GM21786 (cell line): ENCODE measurements around the gene PHTF2.
A peak's percentile ranks its signal among the peaks of the same experiment; 100 is the strongest.
"Not testable (repeated sequence)": the region's sequence is repeated elsewhere in the genome, so short reads cannot be mapped to it uniquely, and the experiment has no call there.

ENCODE experiments used
- ATAC-seq: cut with Tn5 transposase; IDR thresholded peaks from one replicate; pipeline ENCODE4 v1.9.1; 2021; ENCODE audit not compliant: unreplicated experiment

PHTF2 gene

DNA sequence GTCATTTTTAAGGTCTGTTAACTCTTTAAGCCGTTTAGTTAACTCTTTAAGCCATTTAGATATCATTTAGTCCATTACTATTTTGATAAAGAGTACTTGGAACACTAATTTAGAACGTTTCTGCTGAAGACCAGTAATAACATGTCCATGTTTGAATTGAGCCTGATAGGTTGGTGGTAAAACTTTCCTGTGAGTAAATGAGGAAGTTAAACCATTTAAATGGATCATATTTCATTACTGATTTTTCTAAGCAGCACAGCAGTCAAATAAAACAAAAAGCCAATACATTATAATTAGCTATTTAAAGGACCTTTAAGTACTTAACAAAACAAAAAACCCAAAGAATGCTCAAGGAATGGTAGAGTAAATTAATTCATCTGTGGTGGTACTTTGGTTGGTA, 29.4 kb downstream of the PHTF2 start:
- no peak for ATAC-seq

DNA sequence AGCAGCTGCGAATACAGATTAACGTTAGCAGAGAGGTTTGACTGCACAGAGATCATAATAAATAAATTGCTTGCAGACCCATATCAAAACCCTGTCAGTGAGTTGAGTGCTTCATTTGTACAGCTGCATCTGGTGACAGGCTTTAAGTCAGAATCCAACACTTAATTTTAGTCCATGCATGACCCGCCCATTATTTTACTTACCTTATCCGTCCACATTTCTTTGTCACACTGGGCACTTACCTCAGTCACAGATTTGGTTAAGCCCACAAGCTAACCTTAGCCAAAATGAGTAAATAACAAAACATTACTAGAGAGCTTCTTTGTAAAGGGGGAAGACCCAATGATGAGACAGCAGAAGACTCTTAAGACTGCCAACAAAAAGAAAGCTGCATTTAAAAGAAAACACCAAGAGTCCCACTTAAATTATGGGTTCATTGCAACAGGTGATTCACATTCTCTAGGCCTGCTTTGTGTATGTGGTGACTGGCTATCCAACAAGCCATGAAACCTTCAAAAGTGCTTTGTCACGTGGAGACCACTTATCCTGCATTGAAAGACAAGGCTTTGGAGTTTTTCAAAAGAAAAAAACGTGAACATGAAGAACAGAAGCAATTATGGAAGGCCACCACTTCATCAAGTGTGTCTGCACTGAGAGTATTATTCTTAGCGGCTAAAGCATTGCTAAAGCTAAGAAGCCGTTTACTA, 32.2 kb downstream of the PHTF2 start:
- no peak for ATAC-seq

DNA sequence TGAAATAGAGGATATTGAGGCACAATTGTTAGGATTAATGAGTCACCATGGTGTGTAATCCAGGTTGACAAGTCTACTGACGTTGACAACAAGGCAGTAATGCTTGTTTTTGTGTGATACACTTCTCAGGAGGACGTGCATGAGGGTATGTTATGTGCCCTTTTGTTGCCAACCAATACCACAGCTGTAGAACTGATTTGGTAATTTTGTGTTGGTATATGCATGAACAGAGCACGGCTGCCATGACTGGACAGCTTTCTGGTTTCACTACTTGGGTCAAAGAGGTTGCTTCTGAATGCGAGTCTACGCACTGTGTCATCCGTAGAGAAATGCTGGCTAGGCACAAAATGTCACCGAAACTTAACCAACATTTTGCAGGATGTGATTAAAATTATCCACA, 32.9 kb downstream of the PHTF2 start:
- no peak for ATAC-seq

DNA sequence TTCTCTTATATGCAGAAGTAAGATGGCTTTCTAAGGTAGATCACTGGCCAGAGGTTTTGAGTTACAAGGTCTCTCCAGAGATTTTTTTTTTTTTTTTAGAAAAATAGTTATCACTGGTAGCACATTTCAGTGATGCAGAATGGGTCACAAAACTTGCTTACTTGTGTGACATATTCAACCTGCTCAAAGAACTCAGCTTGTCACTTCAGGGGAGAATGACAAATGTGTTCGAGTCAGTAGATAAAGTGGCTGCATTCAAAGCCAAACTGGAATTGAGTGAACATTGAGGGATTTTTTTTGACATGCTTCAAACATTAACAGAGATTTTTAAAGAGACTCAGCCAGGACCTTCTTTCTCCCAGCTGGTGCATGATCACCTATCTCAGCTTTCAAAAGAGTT, 33.4 kb downstream of the PHTF2 start:
- no peak for ATAC-seq

DNA sequence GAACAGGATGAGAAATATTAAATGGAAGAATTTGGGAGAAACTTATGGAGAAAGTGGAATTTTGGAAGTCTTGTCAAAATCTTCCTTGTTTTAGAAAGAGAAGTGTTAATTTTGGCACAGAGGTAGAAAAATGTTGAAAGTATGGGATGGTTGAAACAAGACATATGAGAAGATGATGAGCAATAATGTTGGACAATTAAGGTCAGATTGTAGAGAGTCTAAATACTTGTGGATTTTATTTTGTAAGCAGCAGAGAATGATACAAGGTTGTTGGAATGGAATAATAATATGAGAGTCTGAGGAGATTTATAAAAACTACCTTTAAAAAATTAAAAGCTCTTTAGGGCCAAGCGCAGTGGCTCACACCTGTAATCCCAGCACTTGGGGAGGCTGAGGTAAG, 34.6 kb downstream of the PHTF2 start:
- no peak for ATAC-seq

DNA sequence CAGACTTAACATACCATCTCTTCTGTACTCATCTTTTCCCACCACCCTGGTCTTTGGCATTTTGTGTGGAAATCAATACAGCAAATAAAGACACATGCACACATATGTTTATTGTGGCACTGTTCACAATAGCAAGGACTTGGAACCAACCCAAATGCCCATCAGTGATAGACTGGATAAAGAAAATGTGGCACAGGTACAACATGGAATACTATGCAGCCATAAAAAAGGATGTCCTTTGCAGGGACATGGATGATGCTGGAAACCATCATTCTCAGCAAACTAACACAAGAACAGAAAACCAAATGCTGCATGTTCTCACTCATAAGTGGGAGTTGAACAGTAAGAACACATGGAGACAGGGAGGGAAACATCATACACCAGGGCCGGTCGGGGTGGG, 37.9 kb downstream of the PHTF2 start:
- ATAC-seq, result not testable (repeated sequence)

DNA sequence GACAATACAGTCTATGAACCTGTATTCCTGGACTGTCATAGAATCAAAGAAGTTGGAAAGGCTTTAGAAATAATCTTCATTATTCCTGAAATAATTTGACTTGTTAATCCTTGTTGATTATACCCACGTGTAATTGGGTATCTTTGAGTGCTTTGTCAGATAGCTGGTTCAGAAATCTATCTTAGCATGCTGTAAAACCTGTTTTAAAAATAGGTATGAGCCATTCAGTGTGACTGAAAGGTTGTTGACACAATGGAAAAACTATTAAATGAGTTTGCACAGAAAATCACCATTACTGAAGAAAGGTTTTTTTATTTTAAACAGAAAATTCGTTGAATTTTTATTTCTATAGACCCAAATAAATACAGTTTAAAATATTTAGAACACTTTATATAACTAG, 38.7 kb downstream of the PHTF2 start:
- ATAC-seq, result no peak

DNA sequence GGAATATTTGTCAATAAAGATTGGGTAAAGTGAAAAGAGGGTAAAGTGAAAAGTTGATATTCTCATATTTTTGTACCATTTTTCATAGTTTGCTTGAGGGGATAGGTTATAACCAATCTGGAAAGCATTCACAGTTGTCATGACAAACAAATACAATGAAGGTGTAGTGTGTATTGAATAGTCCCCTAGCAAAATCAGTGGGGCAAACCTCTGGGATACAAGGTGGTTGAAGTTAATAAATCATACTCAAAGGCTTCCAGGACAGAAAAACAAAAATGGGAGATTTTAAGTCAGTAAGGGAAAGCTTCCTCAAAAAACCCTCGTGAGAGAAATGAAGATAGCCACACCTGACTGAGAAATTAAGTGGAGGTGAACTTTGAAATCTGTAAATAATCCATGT, 39.4 kb downstream of the PHTF2 start:
- ATAC-seq, result no peak

DNA sequence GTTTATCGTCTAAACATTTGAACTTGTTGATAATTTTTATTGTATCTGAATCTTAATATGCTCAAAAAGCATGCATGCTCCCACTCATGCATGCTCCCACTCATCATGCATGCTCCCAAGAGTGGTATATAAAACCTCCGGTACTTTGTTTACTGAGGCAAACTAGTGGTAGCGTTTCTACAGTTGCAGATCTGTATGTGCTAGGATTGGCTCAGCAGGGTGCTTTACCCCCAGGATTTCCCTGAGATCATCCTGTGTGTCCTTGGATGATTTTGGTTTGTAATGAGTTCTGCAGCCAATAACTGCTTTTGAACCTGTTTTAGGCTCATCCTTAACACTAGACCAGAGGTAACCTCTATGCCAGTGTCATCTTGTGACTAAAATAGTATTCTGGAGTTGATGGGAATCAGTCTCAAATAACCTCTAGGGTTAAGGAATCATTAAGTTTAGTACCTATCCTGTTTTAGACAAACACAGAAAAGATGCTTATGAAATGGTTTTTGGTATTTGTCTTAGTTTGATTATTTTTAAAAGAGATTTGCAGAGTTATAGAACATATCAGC, 40.4 kb downstream of the PHTF2 start:
- no peak for ATAC-seq

DNA sequence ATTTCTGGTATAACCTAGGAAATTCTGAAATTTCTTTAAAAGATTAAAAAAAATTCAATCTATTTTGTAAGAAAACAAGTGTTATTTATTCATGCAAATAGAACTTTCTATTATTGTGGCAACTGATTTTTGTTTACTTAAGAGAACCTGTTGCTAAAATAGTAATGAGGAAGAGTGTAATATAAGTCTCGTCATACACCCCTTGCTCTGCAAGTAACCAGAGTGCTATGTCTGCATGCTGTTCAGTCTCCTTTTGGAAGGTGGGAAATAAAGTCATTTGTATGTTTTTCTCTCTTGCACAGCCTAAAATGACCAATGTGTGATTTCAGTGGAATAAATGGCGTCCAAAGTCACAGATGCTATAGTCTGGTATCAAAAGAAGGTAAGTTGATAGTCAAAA, 41.3 kb downstream of the PHTF2 start:
- ATAC-seq, result no peak

DNA sequence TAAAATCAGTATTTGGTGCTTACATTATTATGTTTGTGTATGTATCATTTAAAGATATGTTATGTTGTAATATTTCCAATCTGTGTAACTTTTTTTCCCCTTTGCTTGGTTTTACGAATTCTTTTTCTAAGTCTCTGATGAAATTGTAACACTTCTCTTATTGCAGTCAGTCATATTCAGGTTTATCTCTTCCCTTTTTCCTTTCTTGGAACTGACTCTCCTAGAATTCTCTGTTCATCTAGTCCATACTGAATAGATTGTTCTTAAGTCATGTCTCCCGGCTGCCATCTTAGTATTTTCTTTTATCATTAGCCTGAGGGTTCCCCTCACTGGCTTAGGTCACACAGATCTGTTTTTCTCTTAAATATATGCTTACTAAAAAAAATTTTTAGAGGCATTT, 44.6 kb downstream of the PHTF2 start:
- no peak for ATAC-seq

DNA sequence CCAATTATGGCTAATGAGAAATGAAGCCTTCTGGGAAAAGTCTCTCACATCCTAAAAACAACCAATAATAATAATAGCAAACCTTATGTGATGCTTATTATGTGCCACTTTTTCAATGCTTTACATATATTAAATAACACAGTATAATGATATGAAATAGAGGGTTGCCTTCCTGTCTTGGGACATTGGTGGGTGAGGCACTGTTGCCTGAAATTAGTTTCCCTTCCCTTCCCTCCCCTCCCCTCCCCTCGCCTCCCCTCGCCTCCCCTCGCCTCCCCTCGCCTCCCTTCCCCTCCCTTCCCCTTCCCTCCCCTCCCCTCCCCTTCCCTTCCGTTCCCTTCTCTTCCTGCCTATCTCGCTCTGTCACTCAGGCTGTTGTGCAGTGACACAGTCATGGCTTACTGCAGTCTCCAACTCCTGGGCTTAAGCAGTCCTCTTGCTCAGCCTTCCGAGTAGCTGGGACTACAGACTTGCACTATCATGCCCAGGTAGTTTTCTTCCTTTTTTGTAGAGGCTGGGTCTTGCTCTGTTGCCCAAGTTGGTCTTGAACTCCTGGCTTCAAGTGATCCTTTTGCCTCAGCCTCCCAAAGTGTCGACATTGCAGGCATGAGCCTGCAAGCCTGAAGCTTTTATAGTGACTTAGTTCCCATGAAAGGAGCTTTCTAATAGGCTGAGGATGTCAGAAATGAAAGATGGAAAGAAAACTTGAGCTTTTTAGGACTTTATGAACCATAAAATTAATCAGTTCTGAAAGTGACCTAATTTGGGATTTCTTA, 47.9 kb downstream of the PHTF2 start:
- no peak for ATAC-seq

DNA sequence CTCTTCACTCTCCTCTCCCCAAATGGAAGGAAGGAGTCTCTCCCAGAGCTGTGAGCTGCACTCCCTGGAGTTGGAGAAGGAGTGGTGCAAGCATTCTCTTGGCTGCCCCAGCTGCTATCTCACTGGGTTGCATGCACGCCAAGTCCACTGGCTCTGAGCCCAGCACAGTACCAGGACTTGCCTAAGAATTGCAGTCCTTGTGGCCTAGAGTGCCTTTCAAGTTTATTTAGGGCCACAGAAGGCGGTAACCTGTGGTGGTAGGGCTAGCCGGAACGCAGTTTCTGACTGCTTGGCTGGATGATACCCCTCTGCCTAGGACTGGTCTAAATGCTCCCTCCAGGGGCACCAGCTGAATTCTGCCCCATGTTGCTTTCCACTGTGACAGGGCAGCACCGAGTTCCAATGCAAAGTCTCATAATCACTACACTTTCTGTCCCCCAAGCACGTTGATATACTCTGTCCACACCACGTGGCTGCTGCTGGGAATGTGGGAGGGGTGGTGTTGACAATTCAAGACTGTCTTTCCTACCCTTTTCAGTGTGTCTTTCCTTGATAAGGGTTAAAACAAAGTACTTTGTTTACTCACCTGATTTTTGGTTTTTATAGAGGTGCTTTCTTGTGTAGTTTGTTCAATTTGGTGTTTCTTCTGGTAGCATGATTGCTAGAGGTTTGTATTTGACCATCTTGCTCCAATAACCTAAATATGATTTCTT, 57.0 kb downstream of the PHTF2 start:
- no peak for ATAC-seq

DNA sequence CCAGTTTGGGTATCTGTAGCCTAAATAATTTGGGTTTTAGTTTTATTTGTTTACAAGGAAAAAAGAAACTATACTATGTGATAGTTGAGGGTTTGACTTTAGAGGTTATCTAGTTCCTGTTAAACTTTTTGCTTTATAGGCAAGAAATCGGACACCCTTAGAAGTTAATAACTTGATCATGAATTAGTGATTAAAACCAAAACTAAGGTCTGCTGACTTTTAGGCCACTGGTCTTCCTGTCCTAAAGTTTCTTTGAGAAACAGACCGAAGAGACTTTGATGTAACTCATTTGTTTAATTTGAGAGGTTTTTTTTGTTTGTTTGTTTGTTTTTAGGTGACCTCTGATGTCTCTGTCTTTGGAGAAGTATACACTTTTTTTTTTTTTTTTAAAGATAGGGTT, 59.7 kb downstream of the PHTF2 start:
- ATAC-seq, result peak; percentile 56

DNA sequence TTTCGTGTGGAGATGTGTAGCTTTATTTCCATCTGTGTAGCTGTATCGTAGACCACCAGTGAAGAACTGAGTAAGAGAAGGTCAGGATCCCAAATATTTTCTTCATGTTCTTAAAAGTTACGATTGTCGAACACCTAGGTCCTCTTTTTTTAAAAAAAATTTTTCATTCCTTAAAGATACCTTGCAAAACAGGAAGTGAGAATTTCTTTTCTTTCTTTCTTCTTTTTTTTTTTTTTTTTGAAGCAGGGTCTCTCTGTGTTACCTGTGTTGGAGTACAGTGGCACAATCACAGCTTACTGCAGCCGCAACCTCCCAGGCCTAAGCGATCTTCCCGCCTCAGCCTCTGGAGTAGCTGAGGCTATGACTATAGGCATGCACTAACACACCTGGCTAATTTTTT, 60.8 kb downstream of the PHTF2 start:
- no peak for ATAC-seq

DNA sequence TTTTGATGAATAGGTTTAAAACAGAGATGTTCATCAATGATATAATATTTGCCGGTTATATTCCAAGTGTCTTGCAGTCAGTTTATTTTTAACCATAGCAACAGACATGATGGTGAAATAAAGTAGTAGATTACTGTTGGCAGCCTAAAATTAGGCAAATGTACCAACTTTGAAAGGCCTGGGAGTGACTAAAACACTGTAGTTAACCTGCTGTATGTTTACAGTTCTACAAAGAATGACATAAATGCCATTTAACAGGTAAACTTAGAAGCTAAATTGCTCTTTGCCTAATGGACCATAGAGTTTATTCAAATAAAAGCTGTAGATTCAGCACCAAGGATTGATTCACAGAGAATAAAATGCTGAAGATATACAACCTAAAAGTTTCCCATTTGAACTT, 64.1 kb downstream of the PHTF2 start:
- no peak for ATAC-seq

DNA sequence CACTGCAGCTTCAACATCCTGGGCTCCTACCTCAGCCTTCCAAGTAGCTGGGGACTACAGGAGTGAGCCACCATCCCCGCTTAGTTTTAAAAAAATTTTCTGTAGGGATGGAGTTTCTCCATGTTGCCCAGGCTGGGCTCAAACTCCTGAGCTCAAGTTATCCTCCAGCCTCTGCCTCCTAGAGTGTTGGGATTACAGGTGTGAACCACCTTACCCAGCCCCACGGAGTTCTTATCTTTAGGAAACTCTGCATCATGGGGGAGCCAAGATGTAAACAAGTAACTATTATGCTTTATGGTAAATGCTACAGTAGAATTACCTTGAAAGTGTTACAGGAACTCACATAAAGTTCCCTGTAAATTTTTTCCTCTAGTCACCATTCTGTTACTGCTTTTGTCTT, 65.3 kb downstream of the PHTF2 start:
- ATAC-seq, result no peak

DNA sequence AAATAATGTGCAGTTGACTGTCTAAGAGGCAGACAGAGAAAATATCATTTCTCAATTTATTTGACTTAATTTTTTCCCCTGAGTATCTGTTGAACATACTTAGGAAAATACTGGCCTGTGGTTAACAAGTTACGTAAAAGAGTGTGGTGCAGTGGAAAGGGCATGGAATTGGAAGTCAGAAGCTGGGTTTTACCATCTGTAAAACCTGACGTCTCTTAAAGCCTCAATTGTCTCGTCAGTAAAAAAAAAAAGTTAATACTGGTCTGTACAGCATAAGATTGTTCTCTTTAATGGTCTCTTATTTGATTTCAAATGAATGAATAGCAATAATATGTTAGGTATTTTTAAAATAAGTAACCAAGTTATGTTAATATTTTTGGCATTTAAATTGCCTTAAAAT, 67.8 kb downstream of the PHTF2 start:
- no peak for ATAC-seq

DNA sequence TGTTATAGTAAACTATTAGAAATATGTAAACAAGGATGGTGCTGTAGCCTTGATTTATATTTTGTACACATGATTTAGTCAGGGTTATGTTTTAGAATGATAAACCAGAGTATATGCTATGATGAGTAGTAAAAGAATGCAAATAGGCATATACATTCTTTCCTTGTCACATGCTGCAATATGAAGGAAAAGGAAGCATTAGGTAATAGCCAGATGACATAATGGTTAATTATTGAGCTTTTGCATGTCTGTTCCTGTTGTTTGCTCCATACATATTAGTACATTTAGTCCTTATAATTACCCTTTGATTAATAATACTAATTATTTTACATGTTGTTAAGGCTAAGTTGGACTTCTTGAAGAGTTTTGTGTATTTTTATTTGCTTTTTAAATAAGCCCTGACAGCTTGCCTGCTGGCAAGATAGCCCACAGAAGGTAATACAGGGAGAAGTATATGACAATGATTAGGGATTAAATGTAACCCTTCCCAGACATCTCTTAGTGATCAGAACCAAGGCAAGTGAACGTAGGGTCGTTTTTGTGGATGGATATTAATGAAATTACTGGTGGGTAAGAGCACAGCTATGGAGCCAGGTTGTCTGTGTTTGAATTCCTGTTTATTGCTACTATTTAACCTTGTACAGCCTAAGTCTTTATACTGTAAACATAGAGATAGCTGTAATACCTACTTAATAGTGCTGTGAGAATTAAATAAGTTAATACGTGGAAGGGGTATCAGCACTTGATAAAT, 68.4 kb downstream of the PHTF2 start:
- no peak for ATAC-seq

DNA sequence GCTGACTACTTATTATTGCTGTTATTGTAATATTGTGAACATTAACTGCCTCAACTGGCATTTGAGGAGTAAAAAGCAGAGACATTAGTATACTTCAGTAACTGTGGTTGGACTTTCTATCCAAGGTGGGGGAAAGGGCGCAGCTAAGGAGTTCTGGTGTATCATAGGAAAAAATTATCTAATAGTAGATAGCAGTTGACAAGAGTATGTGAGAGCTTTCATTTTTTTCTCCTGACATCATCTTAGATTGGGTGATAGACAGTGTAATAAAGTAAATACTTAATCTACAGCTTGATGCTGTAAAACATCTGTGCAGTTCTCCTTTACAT, 68.9 kb downstream of the PHTF2 start:
- no peak for ATAC-seq

DNA sequence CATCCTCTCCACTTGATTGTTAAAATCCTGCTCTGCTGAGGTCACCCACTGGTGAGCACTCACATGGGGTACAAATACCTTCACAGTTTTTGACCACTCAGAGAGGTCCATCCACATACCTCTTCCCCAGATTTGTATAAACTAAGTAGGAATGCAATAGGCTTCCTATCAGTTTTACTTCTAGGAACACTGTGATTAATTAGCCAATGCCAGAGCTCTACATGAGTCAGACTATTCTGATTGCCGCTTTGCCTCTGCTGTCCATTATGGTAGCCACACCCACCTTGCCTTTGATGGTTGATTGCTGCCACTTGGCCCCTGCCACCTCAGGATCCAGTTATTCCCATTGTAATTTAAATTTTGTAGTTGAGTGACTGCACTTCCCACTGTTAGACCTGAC, 73.7 kb downstream of the PHTF2 start:
- ATAC-seq, result not testable (repeated sequence)
